HG03575 (cell line): ENCODE results near the gene MICAL2.

Experiments
- ATAC-seq: cut with Tn5 transposase; IDR thresholded peaks from one replicate; pipeline ENCODE4 v1.9.1; 2021; ENCODE audit not compliant: unreplicated experiment, insufficient number of reproducible peaks, low FRiP score; ENCODE audit errors: extremely low read depth

The MICAL2 gene

GRCh38 chr11:12177739-12178338, 67.4 kb downstream of the MICAL2 start:
- ATAC-seq = no peak

- ATAC-seq = no peak
These were observed 68.6 kb downstream of the MICAL2 start for GRCh38 chr11:12179019-12179418.

- ATAC-seq = no peak
These were observed 69.1 kb downstream of the MICAL2 start for GRCh38 chr11:12179531-12179930.

GRCh38 chr11:12180257-12181205, 70.1 kb downstream of the MICAL2 start:
- no peak for ATAC-seq

GRCh38 chr11:12182302-12182675, 71.9 kb downstream of the MICAL2 start:
- no peak for ATAC-seq

GRCh38 chr11:12182676-12183541, 72.5 kb downstream of the MICAL2 start:
- no peak for ATAC-seq

- ATAC-seq = no peak
These were observed 73.6 kb downstream of the MICAL2 start for GRCh38 chr11:12183827-12184620.

GRCh38 chr11:12184699-12185098, 74.3 kb downstream of the MICAL2 start:
- no peak for ATAC-seq

GRCh38 chr11:12185106-12185690, 74.8 kb downstream of the MICAL2 start:
- ATAC-seq = no peak

GRCh38 chr11:12185914-12186313, 75.5 kb downstream of the MICAL2 start:
- no peak for ATAC-seq

- no peak for ATAC-seq
These were observed 76.3 kb downstream of the MICAL2 start for GRCh38 chr11:12186701-12187100.

- ATAC-seq = no peak
These were observed 77.0 kb downstream of the MICAL2 start for GRCh38 chr11:12187399-12187798.

GRCh38 chr11:12188548-12189317, 78.3 kb downstream of the MICAL2 start:
- ATAC-seq = peak; percentile 83

GRCh38 chr11:12189543-12190235, 79.3 kb downstream of the MICAL2 start:
- no peak for ATAC-seq

GRCh38 chr11:12190511-12190910, 80.1 kb downstream of the MICAL2 start:
- ATAC-seq = no peak

GRCh38 chr11:12192794-12193514, 82.6 kb downstream of the MICAL2 start:
- ATAC-seq = no peak
